NCI-H82 (cell line): Measurements from ENCODE around the gene FNIP2.
"Not testable (repeated sequence)": the region's sequence is repeated elsewhere in the genome, so short reads cannot be mapped to it uniquely, and the experiment has no call there.

ENCODE experiments used
- DNase-seq: peaks from one replicate; lab custom pipeline; 2025; lab: John Stamatoyannopoulos, UW

FNIP2 gene

DNA sequence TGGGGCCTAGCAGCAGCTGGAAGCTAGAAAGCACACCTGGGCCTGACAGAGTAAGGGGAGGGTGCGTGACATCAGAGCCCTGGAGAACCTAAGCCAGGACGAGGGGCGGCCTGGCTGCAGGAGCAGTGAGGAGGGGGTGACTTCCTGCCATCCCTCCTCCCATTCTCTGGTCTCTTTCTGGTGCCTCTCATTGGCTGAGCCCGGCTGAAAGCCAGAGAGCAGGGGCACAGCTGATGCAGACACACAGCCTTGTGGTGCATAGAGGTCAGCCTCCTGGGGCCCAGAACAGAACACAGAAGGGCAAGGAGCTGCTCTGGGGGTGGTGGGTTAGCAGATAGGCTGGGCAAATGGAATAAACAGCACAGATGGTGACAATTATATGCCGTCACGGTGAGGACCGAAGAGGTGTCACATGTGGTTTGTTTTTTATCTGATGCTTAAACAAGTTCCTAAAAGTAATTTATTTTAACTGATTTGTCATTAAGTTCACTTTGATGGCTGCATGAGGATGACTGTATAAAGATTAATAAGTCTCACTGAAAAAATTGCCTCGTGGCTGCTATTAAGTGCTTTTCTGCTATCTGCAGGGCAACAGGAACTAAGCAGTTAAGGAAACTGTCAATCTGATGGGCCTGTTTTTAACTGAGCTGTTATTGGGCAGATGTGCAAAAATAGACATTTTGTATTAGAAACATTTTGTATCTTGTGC lies 102.0 kb downstream of the FNIP2 start:
- DNase-seq = peak; percentile 42

DNA sequence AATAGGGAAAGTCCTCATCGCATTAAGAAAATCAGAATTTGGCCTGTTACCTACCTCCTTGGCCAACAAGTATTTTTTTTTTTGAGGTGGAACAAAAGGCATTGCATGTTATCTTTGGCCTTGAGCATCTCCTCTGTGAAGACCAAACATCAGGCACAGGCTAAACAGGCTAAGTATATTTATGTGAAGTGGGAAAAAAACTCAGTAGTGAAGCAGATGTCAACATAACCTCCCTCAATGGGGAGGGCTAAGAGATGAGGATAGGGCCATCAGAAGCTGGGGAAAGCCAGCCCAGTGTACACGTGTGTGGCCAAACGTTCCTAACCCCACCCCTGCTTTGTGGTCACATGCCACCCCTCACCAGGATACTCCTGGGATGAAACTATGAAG lies 102.5 kb downstream of the FNIP2 start:
- DNase-seq = peak; percentile 3

DNA sequence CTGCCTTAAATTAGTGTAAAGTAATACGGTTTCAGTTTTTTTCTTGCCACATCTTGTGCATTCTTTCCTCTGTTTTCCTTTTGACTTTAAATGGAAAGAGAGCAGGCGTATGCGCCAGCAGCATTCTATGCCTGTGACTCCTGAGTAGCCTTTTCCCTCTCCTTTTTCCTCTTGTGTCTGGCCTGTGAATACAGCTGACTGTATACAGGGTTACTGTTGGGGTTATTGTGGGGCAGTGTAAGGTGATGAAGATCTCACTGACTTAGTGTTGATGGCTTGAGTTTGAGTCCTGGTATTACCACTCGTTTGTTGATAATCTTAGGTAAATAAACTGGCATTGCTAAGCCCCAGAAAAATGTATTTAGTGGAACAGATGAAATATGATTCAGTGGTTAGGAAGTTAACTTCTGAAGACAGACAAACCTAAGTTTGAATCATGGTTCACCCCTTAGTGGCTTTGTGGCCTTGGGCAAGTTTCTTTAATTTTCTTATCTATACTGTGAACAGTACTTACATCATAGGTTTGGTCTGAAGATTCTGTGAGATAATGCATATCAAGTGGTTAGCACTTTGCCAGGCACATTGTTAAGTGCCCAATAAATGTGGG lies 105.1 kb downstream of the FNIP2 start:
- DNase-seq = no peak

DNA sequence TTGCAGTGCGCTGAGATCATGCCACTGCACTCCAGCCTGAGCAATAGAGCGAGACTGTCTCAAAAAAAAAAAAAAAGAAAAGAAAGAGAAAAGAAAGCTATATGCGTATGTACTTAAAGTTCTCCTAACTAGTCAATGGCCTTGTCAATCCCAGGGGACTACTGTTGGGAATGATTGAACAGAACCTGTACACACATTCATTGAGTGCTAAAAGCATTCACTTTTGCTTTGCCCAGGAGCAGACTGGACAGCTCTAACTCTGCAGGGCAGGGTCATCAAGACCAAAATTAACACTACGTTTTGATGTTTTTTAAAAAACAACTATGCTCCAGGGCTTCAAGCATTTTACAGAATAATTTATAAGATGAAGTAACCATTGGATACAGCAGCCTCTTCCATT lies 106.2 kb downstream of the FNIP2 start:
- DNase-seq = no peak

DNA sequence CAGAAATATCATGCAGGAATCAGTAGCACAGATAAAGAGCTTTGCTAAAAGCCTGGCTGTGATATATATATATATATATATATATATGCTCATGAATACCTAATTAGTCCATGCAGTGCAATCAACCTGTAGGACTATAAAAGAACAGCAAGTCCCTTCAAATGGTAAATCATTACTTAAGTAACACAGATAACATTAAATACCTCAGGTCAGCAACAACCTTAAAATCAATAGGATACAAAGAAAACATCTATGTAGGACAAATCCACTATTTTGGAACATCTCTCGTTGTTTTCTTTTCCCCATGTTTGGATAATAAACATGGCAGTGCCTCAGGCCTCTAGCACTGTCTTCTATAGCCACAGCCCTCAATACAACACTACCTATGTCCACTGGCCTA lies 106.6 kb downstream of the FNIP2 start:
- no peak for DNase-seq

DNA sequence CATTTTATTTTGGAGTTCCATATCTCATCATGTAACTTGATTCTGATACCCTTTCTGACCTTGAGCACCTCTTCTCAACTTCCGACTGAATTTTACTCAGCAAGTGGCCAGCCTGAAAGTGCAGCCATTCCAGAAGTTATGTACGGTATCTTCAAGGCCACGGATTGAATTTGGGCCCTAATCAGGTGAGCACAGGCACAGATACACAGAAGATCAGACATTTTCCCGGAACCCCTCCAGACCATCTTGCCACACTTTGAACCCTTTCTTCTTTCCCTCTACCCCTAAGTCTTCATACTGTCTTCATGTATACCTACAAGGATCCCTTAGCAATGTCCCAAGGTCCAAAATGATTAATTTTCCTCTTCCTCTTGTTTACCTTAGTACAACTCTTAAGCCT lies 108.2 kb downstream of the FNIP2 start:
- no peak for DNase-seq

DNA sequence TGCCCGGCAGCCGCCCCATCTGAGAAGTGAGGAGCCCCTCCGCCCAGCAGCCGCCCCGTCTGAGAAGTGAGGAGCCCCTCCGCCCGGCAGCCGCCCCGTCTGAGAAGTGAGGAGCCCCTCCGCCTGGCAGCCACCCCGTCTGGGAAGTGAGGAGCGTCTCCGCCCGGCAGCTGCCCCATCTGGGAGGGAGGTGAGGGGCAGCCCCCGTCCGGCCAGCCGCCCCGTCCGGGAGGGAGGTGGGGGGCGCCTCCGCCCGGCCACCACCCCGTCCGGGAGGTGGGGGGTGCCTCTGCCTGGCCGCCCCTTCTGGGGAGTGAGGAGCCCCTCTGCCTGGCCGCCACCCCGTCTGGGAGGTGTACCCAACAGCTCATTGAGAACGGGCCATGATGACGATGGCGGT lies 113.3 kb downstream of the FNIP2 start:
- DNase-seq = not testable (repeated sequence)

DNA sequence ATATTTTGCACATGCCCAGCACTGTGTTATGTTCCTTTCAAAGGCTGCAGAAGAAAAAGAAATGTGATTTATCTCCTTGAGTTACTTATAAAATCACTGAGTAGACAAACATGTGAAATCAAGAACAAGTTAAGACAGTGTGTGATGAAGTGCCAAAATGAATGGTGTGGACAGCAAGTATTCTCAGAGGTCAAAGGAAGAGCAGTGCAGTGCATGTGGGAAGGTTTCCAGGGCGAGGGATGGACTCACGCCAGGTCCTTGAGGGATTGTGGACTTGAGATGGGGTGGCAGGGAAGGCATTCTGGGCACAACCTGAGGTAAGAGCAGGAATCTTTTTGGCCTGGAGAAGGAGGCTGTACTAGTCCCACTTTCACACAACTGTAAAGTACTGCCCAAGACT lies 115.5 kb downstream of the FNIP2 start:
- DNase-seq = no peak

DNA sequence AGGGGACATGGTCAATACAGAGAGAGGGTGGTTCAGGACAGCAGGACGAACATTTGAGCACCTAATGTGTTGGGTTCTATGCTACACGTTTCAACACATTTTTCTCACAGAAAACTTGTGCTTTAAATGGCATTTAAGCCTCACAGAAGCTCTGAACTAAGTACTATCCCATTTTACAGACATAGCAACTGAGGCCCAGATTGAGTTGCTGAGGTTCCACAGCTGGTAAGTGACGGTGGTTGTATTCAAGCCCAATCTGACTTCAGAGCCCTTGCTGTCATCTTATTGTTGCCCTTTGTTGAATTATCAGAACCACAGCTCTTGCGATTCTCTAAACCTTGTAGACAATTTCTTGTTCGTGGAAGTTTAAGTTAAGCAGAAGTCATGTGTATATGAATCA lies 116.7 kb downstream of the FNIP2 start:
- DNase-seq = no peak

DNA sequence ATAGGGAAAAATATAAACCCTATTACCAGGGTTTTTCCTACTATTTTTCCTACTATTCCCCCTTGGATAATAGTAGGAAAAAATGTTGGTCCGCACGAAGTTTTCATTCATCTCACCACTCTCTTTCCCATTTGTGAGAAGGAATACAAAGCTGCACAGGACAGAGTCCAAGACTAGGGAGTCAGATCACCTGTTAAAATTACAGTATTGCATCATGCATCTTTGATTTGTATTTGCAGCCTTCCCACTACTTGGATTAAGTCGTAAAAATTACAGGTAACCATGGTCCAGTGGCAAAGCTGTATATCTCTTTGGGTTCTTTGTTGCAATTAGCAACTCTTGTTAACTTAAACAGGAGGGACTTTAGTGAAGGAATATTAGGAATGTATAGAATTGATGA lies 121.5 kb downstream of the FNIP2 start:
- DNase-seq = no peak

DNA sequence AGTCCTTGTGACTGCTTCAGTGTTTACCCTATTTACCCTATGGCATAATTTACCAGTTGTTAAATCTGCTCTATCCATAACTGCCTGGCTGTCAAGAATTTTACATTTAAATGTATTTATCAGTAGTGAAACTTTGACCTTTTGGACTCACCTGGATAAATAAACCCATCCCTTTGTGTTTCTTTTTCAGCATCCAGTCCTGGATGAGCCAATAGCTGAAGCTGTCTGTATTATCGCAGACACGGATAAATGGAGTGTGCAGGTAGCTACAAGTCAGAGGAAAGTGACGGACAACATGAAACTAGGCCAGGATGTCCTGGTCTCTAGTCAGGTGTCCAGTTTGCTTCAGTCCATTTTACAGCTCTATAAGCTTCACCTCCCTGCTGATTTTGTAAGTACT lies 122.4 kb downstream of the FNIP2 start:
- DNase-seq = no peak

DNA sequence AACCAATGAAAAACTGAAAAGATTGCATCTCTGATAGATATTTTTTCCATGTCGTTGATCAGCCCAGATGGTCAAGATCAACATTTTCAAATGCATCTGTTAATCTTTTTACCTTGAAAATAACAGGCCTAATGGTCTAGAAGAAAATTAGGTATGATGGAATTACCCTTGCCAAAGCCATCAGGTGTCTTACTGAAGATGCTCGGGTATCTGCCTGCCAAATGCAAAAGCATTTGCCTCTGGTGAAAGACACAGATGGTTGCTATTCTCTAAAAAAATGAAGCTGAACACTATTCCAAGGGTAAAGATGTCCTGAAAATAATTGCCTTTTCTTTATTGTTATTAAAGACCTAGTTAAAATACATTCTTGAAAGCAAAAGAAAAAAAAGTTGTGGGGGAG lies 126.0 kb downstream of the FNIP2 start:
- no peak for DNase-seq

DNA sequence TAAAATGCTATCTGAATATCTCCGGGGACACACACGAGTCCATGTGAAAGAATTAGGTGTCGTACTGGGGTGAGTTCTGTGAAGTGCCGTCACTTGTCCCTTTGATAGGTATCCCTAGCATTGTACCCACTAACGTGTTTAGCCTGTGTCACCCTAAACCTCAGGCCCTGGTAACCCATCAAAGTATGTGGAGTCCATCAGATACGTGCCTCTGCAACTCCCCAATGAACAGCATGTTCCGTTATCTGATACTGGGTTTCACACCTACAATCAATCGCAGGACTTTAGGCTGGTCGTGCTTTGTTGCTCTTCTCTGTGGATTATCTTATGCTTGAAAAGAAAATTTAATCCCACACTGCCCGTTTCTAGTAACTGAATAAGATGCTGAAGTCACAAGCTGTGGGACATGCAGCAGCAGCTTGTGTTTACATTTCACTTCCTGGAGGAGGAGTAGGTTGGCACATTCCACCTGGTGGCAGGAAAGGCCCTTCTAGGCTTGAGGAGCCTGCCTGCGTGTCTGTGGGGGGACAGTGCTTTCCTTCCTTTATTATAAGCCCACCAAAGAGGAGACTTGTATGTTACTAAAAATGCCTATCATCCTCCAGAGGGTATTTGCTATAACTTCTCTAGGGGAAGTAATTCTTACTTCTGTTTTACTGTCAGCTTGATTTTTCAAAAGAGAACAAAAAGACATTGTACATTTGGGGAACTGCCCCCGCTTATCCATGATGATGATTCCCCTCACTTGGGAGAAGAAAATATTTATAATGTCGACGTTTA lies 127.2 kb downstream of the FNIP2 start:
- peak; percentile 60 for DNase-seq

DNA sequence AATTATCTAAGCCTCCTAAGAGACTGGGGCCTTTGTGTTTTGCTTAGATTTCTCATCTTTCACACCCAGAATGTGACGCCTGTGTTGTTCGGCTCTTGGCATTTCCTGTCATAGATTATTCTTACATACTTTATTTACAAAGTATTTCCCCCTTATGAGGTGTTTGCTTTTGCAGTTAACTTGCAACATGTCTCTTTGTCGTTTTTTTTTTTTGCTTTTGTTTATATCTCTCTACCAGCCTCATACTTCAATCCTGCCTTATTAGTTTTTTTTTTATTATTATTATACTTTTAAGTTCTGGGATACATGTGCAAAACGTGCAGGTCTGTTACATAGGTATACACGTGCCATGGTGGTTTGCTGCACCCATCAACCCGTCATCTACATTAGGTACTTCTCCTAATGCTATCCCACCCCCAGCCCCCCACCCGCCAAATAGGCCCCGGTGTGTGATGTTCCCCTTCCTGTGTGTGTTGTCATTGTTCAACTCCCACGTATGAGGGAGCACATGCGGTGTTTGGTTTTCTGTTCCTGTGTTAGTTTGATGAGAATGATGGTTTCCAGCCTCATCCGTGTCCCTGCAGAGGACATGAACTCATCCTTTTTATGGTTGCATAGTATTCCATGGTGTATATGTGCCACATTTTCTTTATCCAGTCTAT lies 127.9 kb downstream of the FNIP2 start:
- DNase-seq = not testable (repeated sequence)

DNA sequence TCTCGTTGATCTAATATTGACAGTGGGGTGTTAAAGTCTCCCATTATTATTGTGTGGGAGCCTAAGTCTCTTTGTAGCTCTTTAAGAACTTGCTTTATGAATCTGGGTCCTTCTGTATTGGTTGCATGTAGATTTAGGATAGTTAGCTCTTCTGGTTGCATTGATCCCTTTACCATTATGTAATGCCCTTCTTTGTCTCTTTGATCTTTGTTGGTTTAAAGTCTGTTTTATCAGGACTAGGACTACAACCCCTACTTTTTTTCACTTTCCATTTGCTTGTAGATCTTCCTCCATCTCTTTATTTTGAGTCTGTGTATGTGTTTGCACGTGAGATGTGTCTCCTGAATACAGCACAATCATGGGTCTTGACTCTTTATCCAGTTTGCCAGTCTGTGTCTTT lies 131.6 kb downstream of the FNIP2 start:
- DNase-seq = not testable (repeated sequence)

DNA sequence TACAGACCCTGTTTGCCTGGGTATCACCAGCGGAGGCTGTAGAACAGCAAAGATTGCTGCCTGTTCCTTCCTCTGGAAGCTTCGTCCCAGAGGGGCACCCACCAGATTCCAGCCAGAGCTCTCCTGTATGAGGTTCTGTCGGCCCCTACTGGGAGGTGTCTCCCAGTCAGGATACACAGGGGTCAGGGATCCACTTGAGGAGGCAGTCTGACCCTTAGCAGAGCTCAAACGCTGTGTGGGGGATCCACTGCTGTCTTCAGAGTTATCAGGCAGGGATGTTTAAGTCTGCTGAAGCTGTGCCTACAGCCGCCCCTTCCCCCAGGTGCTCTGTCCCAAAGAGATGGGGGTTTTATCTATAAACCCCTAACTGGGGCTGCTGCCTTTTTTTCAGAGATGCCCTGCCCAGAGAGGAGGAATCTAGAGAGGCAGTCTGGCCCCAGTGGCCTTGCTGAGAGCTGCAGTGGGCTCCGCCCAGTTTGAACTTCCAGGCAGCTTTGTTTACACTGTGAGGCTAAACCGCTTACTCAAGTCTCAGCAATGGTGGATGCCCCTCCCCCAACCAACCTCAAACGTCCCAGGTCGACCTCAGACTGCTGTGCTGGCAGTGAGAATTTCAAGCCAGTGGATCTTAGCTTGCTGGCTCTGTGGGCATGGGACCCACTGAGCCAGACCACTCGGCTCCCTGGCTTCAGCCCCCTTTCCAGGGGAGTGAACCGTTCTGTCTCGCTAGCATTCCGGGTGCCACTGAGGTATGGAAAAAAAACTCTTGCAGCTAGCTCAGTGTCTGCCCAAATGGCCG lies 133.7 kb downstream of the FNIP2 start:
- peak; percentile 93 for DNase-seq

DNA sequence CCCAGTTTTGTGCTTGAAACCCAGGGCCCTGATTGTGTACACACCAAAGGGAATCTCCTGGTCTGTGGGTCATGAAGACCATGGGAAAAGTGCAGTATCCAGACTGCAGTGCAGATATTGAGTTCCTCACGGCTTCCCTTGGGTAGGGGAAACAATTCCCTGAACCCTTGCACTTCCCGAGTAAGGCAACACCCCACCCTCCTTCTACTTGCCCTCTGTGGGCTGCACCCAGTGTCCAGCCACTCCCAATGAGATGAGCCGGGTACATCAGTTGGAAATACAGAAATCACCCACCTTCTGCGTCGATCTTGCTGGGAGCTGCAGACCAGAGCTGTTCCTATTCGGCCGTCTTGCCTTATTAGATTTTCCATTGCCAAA lies 134.2 kb downstream of the FNIP2 start:
- no peak for DNase-seq

DNA sequence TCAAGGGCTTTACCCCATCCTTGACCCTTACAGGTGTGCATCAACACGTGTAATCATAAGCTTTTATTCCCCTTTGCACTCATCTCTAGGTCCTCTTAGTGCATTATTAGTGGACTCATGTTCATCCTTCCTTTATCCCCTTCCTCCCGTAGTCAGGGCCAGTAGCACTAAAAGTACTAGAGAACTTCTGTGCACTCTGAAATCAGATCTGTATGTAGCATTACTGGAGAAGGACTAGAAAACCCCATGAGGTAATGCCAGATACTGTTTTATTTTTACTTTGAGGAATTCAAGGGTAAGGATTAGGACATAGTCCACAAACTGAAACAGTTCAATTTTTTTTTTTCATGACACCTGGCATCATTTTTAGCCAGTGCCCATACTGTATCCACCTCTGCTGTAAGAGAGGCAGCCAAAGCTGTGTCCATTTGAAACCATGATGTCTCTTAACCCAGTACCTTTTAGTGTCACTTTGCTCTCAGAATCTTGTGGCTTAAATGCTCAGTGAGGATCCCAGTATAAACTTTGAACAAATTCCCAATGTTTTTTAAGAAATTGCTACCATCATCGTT lies 134.7 kb downstream of the FNIP2 start:
- no peak for DNase-seq

DNA sequence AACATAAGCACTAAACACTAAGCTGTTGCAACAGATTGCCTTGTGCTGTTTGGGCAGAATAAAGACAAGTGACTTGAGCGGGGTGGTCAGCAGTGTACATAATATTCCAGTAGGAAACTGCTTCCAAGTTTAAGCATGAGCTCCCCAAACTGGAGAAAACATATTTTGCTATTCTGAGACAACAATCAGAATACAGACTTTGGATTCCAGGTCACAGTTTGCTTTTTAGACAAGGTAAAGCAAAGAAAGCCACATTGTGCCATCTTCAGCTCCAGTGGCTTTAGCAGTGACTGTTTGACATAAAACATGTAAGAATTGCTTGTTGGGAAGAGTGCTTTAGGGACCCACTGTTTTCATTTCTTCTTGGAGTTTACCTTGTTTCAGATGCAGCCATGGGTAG lies 136.0 kb downstream of the FNIP2 start:
- DNase-seq = no peak

DNA sequence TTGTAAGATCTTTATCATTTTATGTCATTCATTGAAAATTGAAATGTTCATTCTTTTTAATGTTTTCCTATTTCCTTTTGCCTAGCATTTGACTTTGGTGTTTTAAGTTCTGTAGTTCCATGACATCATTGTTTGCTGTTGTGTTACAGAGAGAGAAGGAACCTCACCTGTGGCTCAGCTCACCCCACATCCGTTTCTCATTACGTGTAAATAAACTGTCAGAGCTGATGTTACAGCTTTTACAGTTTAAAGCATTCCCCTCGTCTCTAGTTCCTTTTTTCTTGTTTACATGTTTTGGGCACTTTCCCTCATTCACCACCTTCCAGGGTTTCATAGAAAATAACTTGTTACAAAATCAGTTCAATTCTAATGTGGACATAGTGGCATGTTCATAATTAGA lies 137.2 kb downstream of the FNIP2 start:
- DNase-seq = no peak

DNA sequence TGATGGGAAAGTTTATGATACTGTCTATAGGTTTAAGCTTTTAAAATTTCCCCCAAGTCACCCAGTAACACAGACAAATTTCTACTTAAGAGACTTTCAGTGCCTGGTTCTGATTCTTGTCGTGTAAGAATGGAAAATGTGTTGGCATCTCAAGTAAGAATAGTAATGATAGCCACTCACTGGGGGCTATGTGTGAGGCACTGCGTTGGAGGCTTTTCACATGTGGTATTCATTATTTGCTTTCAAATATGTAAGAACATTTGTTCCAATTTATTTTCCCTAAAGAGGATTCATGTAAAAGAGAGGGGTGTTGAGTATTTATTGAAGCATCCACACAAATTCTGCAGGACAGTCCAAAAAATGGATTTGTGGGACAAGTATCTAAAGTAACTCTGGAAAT lies 143.6 kb downstream of the FNIP2 start:
- DNase-seq = no peak

DNA sequence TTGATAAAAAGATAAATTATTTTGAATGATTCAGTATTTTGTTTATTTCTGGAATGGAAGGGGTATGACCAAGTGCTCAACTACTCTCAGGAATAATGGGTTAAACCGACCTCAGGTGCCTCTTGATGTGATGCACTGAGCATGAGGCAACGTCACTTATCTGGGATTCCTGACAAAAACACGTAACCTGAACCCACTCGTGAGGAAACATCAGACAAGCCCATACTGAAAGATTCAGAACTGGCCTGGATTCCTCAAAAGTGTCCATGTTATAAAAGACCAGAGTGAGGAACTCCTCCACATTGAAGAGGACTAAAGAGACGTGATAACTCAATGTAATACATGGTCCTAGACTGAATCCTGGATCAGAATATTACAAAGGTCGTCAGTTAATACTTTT lies 144.0 kb downstream of the FNIP2 start:
- no peak for DNase-seq
